Measurements from ENCODE around the gene SGPP1. TPM values are rescaled to one million over a fixed set of nuclear protein-coding genes. Genes with fewer than 3 reads are reported as not detected.
"Not testable (repeated sequence)": the region's sequence is repeated elsewhere in the genome, so short reads cannot be mapped to it uniquely, and the experiment has no call there.

Gene SGPP1
- total RNA-seq, 1 experiment from 2014 or later = 20.8 TPM

DNA sequence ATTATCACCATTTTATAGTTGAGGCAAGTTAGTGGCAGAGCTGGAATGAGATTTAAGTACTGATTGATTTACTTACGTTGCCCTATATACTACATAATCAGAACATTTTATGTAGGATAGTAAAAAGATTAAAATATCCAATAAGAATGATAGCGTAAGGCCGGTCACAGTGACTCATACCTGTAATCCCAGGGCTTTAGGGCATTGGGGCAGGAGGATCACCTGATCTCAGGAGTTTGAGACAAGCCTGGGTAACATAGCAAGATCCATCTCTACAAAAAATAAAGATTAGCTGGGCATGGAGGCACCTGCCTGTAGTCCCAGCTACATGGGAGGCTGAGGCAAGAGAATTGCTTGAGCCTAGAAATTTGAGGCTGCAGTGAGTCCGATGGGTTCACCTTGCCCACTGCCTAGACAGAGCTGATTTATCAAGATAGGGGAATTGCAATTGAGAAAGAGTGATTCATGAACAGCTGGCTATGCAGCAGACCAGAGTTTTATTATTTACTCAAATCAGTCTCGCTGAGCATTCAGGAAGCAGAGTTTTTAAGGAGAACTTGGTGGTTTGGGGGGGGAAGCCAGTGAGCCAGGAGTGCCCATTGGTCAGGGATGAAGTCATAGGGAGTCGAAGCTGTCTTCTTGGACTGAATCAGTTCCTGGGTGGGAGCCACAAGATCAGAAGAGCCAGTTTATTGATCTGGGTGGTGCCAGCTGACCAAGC is 24.7 kb upstream of the SGPP1 start:
- H3K4me1 Mint-ChIP-seq (ENCODE audit: insufficient read depth, unreplicated experiment) = no peaks in the 10 kb centered on the region
- H3K36me3 Mint-ChIP-seq (ENCODE audit: insufficient read depth, unreplicated experiment) = no peaks in the 10 kb centered on the region
- CTCF ChIA-PET = interaction anchor here (0.5 to 0.9 kb wide), 3 partner anchors 18 to 552 kb away, joined by 3 read pairs; no protein-coding TSS in a partner anchor
- H3K27me3 Mint-ChIP-seq (ENCODE audit: insufficient read depth, unreplicated experiment) = no peaks in the 10 kb centered on the region
- H3K4me3 Mint-ChIP-seq (ENCODE audit: unreplicated experiment) = no peak overlapping the region
- no peaks in the 10 kb centered on the region for H3K9me3 Mint-ChIP-seq (ENCODE audit: unreplicated experiment)
- TF ChIP-seq, protein P1, sequence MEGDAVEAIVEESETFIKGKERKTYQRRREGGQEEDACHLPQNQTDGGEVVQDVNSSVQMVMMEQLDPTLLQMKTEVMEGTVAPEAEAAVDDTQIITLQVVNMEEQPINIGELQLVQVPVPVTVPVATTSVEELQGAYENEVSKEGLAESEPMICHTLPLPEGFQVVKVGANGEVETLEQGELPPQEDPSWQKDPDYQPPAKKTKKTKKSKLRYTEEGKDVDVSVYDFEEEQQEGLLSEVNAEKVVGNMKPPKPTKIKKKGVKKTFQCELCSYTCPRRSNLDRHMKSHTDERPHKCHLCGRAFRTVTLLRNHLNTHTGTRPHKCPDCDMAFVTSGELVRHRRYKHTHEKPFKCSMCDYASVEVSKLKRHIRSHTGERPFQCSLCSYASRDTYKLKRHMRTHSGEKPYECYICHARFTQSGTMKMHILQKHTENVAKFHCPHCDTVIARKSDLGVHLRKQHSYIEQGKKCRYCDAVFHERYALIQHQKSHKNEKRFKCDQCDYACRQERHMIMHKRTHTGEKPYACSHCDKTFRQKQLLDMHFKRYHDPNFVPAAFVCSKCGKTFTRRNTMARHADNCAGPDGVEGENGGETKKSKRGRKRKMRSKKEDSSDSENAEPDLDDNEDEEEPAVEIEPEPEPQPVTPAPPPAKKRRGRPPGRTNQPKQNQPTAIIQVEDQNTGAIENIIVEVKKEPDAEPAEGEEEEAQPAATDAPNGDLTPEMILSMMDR (IDR thresholded peaks at IDR 0.05; ENCODE audit: unreplicated experiment) = no peak
- peak; percentile 47 for DNase-seq (ENCODE audit: unreplicated experiment)
- POLR2A ChIA-PET = interaction anchor here (0.6 to 0.7 kb wide), 2 partner anchors 110 to 150 kb away, joined by 3 to 4 read pairs; partner anchors contain the start of gene WDR89
- no peak overlapping the region for H3K27ac Mint-ChIP-seq (ENCODE audit: low read depth, unreplicated experiment)
- intact Hi-C loops (cut with micrococcal nuclease) = no loop called here
- no TSS peak for BruUV-seq (replicated peaks)

DNA sequence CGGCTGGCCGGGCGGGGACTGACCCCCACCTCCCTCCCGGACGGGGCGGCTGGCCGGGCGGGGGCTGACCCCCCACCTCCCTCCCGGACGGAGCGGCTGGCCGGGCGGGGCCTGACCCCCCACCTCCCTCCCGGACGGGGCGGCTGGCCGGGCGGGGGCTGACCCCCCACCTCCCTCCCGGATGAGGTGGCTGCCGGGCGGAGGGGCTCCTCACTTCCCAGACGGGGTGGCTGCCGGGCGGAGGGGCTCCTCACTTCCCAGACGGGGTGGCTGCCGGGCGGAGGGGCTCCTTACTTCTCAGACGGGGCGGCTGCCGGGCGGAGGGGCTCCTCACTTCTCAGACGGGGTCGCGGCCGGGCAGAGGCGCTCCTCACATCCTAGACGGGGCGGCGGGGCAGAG is 23.2 kb upstream of the SGPP1 start:
- POLR2A ChIA-PET; H3K9me3 Mint-ChIP-seq (ENCODE audit: unreplicated experiment); H3K27ac Mint-ChIP-seq (ENCODE audit: low read depth, unreplicated experiment); H3K4me3 Mint-ChIP-seq (ENCODE audit: unreplicated experiment); BruUV-seq (replicated peaks); DNase-seq (ENCODE audit: unreplicated experiment); H3K4me1 Mint-ChIP-seq (ENCODE audit: insufficient read depth, unreplicated experiment); H3K36me3 Mint-ChIP-seq (ENCODE audit: insufficient read depth, unreplicated experiment); intact Hi-C loops (cut with micrococcal nuclease); H3K27me3 Mint-ChIP-seq (ENCODE audit: insufficient read depth, unreplicated experiment): not testable (repeated sequence)
- CTCF ChIA-PET = interaction anchor here (0.6 kb wide), 1 partner anchor 1244 kb away, joined by 3 read pairs; no protein-coding TSS in a partner anchor

DNA sequence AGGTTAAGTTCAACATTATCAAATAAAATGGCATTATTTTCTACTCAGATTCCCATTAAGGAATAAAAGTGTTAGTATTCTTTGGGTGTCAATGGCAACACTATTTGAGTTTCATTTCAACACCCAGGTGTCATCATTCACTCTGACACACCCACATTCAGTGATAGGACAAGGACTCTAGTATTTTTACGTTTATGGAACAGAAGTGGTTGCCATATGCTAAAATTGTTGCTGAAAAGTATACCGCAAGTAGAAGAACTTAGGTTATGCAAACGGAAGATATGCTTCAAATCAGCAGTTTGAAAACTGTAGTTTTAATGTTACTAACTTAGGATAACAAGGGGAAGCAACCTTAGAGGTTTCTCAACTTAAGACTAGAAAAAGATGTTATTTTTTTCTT is 20.0 kb upstream of the SGPP1 start:
- Mint-ChIP-seq H3K9me3 (ENCODE audit: unreplicated experiment) (no peaks in the 10 kb centered on the region), H3K4me3 (ENCODE audit: unreplicated experiment) (no peak overlapping the region), H3K27ac (ENCODE audit: low read depth, unreplicated experiment) (no peak overlapping the region), H3K4me1 (ENCODE audit: insufficient read depth, unreplicated experiment) (no peaks in the 10 kb centered on the region), H3K36me3 (ENCODE audit: insufficient read depth, unreplicated experiment) (no peaks in the 10 kb centered on the region), H3K27me3 (ENCODE audit: insufficient read depth, unreplicated experiment) (no peaks in the 10 kb centered on the region)
- DNase-seq (ENCODE audit: unreplicated experiment) = no peak
- POLR2A ChIA-PET = no interaction called here
- TF ChIP-seq, protein P1 (IDR thresholded peaks at IDR 0.05; ENCODE audit: unreplicated experiment) = no peak
- intact Hi-C loops (cut with micrococcal nuclease) = no loop called here
- BruUV-seq (replicated peaks) = no TSS peak
- CTCF ChIA-PET = interaction anchor here (0.6 to 1.2 kb wide), 2 partner anchors 22 to 31 kb away, joined by 3 to 4 read pairs; no protein-coding TSS in a partner anchor

DNA sequence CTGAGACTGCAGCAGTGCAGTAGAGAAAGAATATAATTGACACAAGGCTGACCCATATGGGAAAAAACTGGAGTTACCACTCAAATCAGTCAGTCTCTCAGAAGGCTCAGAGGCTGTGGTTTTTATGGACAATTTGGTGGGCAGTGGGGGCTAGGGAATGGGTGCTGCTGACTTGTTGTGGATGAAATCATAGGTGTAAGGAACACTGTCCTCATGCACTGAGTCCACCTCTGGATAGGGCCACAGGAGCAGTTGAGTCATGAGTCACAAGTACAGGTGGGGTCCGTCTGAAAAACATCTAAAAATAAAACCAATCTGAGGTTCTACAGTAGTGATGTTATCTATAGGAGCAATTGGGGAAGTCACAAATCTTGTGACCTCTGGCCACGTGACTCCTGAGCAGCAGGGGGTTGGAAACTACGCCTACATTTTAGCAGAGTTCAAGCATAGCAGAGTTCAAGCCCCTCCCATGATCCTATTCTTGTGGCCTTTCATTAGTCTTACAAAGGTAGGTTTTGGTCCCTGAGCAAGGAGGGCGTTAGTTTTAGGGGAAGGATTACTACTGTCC is 18.1 kb upstream of the SGPP1 start:
- intact Hi-C loops (cut with micrococcal nuclease) = no loop called here
- Mint-ChIP-seq H3K4me1 (ENCODE audit: insufficient read depth, unreplicated experiment) (no peaks in the 10 kb centered on the region), H3K9me3 (ENCODE audit: unreplicated experiment) (no peaks in the 10 kb centered on the region), H3K36me3 (ENCODE audit: insufficient read depth, unreplicated experiment) (no peaks in the 10 kb centered on the region), H3K27me3 (ENCODE audit: insufficient read depth, unreplicated experiment) (no peaks in the 10 kb centered on the region), H3K4me3 (ENCODE audit: unreplicated experiment) (no peak overlapping the region), H3K27ac (ENCODE audit: low read depth, unreplicated experiment) (no peak overlapping the region)
- no TSS peak for BruUV-seq (replicated peaks)
- CTCF ChIA-PET = no interaction called here
- TF ChIP-seq, protein P1 (IDR thresholded peaks at IDR 0.05; ENCODE audit: unreplicated experiment) = no peak
- DNase-seq (ENCODE audit: unreplicated experiment) = no peak
- POLR2A ChIA-PET = no interaction called here

All from MCF 10A (cell line).